IPS-15b (cell line): ENCODE measurements around the gene ATAD3A.
"Not testable (repeated sequence)": the region's sequence is repeated elsewhere in the genome, so short reads cannot be mapped to it uniquely, and the experiment has no call there.

Source experiments
- H3K27me3 ChIP-seq: one replicate; pipeline ENCODE4 v1.6.1; 2013; ENCODE audit warnings: low read length; ENCODE audit not compliant: control insufficient read depth, insufficient read depth
- H3K36me3 ChIP-seq: one replicate; pipeline ENCODE4 v1.6.1; 2013; ENCODE audit warnings: low read length; ENCODE audit not compliant: control insufficient read depth, insufficient read depth
- H3K4me1 ChIP-seq: one replicate; pipeline ENCODE4 v1.6.1; 2013; ENCODE audit warnings: mild to moderate bottlenecking, low read length; ENCODE audit not compliant: control insufficient read depth, insufficient read depth
- H3K4me3 ChIP-seq: one replicate; pipeline ENCODE4 v1.5.1; 2013; ENCODE audit warnings: low read depth, low read length
- H3K9ac ChIP-seq: one replicate; pipeline ENCODE4 v1.6.1; 2013; ENCODE audit warnings: low read depth, mild to moderate bottlenecking, low read length
- H3K9me3 ChIP-seq: one replicate; pipeline ENCODE4 v1.6.1; 2013; ENCODE audit warnings: mild to moderate bottlenecking, low read length; ENCODE audit not compliant: control insufficient read depth, insufficient read depth

Gene ATAD3A

DNA sequence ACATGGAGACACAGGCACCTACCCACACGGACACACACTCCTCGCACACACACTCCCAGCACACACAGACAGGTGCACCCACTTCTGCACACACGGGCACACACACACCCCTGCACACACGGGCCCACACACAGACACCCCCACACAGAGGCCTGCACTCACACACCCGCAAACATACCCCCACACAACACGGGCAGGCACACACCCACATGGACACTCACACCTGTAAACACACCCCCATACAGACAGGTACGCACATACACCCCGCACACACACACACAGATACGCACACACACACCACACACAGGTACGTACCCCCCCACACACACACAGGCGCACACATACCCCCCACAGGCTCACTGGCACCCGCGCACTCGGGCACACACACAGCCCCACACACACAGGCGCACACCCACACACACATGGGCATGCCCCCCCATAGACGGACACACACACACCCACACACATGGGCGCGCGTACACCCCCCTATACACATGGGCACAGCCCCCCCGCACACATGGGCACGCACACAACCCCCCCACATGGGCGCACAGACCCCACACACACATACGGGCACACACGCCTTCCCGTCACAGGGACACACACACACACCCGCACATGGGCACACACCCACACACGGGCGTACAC, 6.1 kb downstream of the ATAD3A start:
- Histone ChIP-seq H3K9ac (no peak overlapping the region), H3K9me3 (no peaks in the 10 kb centered on the region), H3K36me3 (peaks cover 27% of the 10 kb centered on the region), H3K4me3 (no peak overlapping the region), H3K27me3 (no peaks in the 10 kb centered on the region), H3K4me1 (no peaks in the 10 kb centered on the region)

- peaks cover 32% of the 10 kb centered on the region for H3K36me3 ChIP-seq
- not testable (repeated sequence) for H3K9me3 ChIP-seq, H3K4me1 ChIP-seq, H3K9ac ChIP-seq, H3K27me3 ChIP-seq, H3K4me3 ChIP-seq
Measured at GRCh38 chr1:1518621-1519007, 6.7 kb downstream of the ATAD3A start.

DNA sequence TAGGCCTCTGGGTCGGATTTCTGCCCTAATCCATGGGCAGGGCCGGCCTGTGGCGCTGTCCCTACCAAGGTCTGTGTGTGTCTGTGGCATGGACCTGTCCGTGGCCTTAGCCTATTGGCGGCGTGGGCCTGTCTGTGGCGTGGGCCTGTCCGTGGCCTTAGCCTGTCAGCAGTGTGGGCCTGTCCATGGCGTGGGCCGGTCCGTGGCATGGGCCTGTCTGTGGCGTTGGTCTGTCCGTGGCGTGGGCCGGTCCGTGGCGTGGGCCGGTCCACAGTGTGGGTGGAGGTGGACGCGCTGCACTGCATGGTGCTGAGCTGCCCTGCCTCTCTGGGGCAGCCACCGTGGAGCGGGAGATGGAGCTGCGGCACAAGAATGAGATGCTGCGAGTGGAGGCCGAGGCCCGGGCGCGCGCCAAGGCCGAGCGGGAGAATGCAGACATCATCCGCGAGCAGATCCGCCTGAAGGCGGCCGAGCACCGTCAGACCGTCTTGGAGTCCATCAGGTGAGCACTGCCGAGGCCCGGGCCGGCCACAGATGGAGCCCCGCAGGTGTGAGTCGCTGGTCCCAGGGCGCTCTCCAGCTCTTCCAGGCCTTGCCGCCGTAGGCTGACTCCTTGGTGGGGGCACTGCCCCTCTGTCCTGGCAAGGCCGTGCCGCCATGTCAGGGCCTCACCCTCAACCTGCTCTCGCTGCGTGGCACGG, 8.0 kb downstream of the ATAD3A start:
- H3K4me1 ChIP-seq, H3K27me3 ChIP-seq, H3K4me3 ChIP-seq, H3K9me3 ChIP-seq, H3K9ac ChIP-seq: not testable (repeated sequence)
- peaks cover 35% of the 10 kb centered on the region for H3K36me3 ChIP-seq

DNA sequence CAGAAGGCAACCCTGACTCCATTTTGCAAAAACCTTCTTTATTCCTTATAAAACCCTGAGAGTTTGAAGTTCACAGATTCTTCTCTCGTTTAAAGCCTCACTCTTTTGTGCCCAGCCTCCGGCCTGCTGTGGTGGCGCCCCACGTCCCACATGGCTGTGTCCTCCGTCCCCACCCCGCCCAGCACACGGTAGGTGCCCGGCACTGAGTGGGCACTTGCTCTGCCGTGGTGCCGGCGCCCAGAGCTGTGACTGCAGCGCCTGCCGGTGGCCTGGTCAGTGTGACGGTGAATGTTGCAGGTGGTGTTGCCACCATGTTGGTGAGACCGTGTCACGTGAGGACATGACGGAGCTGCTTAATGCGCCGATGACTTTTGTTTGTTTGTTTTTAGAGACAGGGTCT, 9.4 kb downstream of the ATAD3A start:
- Histone ChIP-seq H3K4me3 (no peak overlapping the region), H3K4me1 (no peaks in the 10 kb centered on the region), H3K27me3 (no peaks in the 10 kb centered on the region), H3K9ac (no peak overlapping the region), H3K9me3 (no peaks in the 10 kb centered on the region), H3K36me3 (peaks cover 37% of the 10 kb centered on the region)

DNA sequence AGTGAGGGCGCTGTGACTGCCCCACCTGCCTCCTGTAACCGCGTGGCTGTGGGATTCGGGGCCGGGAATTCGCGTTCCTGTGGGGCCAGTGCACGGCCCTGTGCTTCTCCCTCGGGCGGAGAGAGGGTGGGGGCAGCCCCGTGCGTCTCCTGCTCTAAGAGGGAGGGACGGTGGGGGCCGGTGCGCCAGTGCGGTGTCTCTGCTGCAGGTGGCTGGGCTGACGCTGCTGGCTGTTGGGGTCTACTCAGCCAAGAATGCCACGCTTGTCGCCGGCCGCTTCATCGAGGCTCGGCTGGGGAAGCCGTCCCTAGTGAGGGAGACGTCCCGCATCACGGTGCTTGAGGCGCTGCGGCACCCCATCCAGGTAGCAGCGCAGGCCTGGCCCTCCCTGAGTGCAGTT, 10.6 kb downstream of the ATAD3A start:
- not testable (repeated sequence) for H3K4me1 ChIP-seq, H3K4me3 ChIP-seq, H3K9ac ChIP-seq, H3K9me3 ChIP-seq, H3K27me3 ChIP-seq
- peaks cover 42% of the 10 kb centered on the region for H3K36me3 ChIP-seq

DNA sequence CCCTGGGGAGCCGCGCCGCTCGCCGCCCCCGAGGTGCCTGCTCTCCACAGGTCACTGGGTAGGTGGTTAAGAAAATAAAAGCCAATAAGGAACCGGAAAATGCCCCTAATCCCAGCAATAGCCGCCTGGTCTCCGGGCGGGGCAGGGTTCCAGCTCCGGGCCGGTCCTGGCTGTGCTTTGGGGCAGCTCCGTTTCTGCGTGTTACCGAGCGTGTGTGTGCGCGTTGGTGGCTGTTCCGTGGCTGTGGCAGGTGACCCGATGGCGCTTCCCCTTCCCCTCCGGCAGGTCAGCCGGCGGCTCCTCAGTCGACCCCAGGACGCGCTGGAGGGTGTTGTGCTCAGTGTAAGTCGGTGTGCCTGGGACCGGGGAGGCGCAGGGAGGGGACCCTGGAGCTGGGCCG, 11.3 kb downstream of the ATAD3A start:
- H3K4me3 ChIP-seq, H3K9me3 ChIP-seq, H3K9ac ChIP-seq, H3K4me1 ChIP-seq, H3K27me3 ChIP-seq: not testable (repeated sequence)
- peaks cover 38% of the 10 kb centered on the region for H3K36me3 ChIP-seq

DNA sequence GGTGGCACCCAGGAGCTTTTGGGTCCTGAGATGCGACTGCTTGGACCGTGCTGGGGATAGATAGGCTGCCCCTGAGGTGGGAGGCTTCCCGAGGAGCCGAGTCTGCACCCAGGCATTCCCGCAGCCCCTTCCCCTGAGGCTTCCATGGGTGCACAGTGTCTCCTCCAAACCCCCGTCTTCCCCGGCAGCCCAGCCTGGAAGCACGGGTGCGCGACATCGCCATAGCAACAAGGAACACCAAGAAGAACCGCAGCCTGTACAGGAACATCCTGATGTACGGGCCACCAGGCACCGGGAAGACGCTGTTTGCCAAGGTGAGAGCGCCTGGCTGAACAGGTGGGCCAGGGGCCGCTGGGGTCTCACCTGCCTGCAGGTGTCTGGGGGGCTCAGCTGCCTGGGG, 11.7 kb downstream of the ATAD3A start:
- not testable (repeated sequence) for H3K4me1 ChIP-seq, H3K27me3 ChIP-seq, H3K9ac ChIP-seq, H3K9me3 ChIP-seq, H3K4me3 ChIP-seq
- peaks cover 36% of the 10 kb centered on the region for H3K36me3 ChIP-seq

- not testable (repeated sequence) for H3K9me3 ChIP-seq, H3K9ac ChIP-seq, H3K4me1 ChIP-seq, H3K27me3 ChIP-seq, H3K4me3 ChIP-seq
- H3K36me3 ChIP-seq, result peaks cover 45% of the 10 kb centered on the region
Measured at GRCh38 chr1:1524750-1525383, 12.9 kb downstream of the ATAD3A start.

GRCh38 chr1:1526476-1526875, 14.5 kb downstream of the ATAD3A start:
- peaks cover 35% of the 10 kb centered on the region for H3K36me3 ChIP-seq
- not testable (repeated sequence) for H3K9ac ChIP-seq, H3K27me3 ChIP-seq, H3K9me3 ChIP-seq, H3K4me1 ChIP-seq, H3K4me3 ChIP-seq

GRCh38 chr1:1527092-1527816, 15.3 kb downstream of the ATAD3A start:
- Histone ChIP-seq H3K36me3 (peaks cover 33% of the 10 kb centered on the region), H3K9me3 (no peaks in the 10 kb centered on the region), H3K27me3 (no peaks in the 10 kb centered on the region), H3K4me1 (no peaks in the 10 kb centered on the region), H3K9ac (no peak overlapping the region), H3K4me3 (no peak overlapping the region)

DNA sequence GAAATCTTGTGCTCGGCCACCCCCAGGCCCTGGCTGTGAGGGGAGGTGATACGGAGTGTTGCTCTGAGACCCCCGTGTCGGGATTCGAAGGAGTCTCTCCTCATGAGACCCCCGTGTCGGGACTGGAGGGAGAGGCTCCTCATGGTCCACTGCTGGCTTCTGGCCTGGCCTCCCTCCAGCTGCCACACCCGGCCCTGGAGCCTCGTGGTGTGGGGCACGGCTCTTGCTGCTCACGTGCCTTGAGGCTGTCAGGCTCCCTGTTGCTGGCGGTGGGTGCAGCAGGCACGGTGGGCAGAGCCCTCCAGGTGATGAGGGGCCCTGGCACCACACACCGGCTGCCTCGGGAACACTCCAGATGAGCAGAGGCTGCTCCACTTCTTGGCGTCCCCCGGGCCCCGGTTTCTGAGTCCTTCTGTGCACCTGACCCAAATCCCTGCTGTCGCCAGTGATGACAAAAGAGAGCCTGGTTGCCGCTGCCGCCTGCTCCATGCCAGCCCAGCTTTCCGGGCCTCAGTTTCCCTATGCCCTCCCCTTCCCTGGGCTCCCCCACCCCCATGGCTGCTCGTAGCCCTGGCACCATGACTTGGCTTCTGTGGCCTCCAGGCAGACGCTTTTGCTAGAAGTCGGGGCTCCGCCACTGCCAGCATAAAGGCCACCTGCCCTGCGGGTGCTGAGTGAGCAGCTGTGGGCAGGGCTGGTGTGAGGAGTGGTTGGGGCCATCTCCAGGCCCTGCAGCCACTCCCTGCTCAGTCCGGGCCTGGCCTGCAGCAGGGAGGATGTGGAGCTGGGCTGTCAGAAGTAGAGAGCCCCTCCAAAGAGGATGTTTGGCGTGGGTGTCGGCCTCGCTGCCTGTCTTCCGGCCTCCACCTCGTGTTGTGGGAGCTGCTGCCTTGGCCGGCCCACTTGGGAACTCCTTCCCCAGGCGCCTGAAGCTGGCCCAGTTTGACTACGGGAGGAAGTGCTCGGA, 16.6 kb downstream of the ATAD3A start:
- H3K27me3 ChIP-seq, result no peaks in the 10 kb centered on the region
- H3K36me3 ChIP-seq, result peaks cover 29% of the 10 kb centered on the region
- no peaks in the 10 kb centered on the region for H3K4me1 ChIP-seq
- no peak overlapping the region for H3K9ac ChIP-seq
- no peaks in the 10 kb centered on the region for H3K9me3 ChIP-seq
- H3K4me3 ChIP-seq, result no peak overlapping the region
